AG04449 (cell line): ENCODE measurements around the gene PDE4B.

Experiments used
- CTCF ChIA-PET: fragments of 350-600 bp; formaldehyde crosslinking; extraction: SDS; loops from one replicate; lab custom pipeline; 2021; ENCODE audit warnings: antibody characterized with exemption; lab: Yijun Ruan, JAX
- POLR2A ChIA-PET: fragments of 400-600, 350-600 bp; formaldehyde crosslinking; extraction: SDS; loops from one replicate; lab custom pipeline; 2020; ENCODE audit warnings: antibody characterized with exemption, inconsistent platforms; lab: Yijun Ruan, JAX
- DNase-seq: peaks from one replicate; pipeline ENCODE4 v3.0.0-alpha.2; 2010; ENCODE audit warnings: low read depth, low spot score
- H3K4me3 ChIP-seq: 2 replicates; pipeline ENCODE4 v1.5.1; 2011; ENCODE audit warnings: low read depth, mild to moderate bottlenecking, control low read depth, low read length
- TF ChIP-seq, protein P1 (sequence below): IDR thresholded peaks from one replicate; pipeline ENCODE4 v1.5.1; 2011; ENCODE audit warnings: mild to moderate bottlenecking, moderate library complexity, low read length, control low read depth, inconsistent platforms; ENCODE audit not compliant: insufficient read depth; ENCODE audit errors: missing control alignments

Gene PDE4B

GRCh38 chr1:65795311-65795710 lies 2.6 kb downstream of the PDE4B start:
- CTCF ChIA-PET: interaction anchor here (1.5 kb wide), 1 partner anchor 12 kb away, joined by 3 read pairs; no protein-coding TSS in a partner anchor
- no peak overlapping the region for H3K4me3 ChIP-seq
- TF ChIP-seq, protein P1, sequence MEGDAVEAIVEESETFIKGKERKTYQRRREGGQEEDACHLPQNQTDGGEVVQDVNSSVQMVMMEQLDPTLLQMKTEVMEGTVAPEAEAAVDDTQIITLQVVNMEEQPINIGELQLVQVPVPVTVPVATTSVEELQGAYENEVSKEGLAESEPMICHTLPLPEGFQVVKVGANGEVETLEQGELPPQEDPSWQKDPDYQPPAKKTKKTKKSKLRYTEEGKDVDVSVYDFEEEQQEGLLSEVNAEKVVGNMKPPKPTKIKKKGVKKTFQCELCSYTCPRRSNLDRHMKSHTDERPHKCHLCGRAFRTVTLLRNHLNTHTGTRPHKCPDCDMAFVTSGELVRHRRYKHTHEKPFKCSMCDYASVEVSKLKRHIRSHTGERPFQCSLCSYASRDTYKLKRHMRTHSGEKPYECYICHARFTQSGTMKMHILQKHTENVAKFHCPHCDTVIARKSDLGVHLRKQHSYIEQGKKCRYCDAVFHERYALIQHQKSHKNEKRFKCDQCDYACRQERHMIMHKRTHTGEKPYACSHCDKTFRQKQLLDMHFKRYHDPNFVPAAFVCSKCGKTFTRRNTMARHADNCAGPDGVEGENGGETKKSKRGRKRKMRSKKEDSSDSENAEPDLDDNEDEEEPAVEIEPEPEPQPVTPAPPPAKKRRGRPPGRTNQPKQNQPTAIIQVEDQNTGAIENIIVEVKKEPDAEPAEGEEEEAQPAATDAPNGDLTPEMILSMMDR: no peak
- POLR2A ChIA-PET: no interaction called here
- DNase-seq: no peak

- DNase-seq: no peak
- CTCF ChIA-PET: no interaction called here
These were observed 6.9 kb downstream of the PDE4B start for GRCh38 chr1:65799601-65800000.

GRCh38 chr1:65804584-65804983 lies 11.9 kb downstream of the PDE4B start:
- TF ChIP-seq, protein P1: no peak
- ChIA-PET POLR2A (no interaction called here), CTCF (no interaction called here)
- H3K4me3 ChIP-seq: no peak overlapping the region
- DNase-seq: no peak

More at GRCh38 chr1:65799601-65800000, 6.9 kb downstream of the PDE4B start:
- POLR2A ChIA-PET: no interaction called here
- no peak overlapping the region for H3K4me3 ChIP-seq
- TF ChIP-seq, protein P1: no peak

DNA sequence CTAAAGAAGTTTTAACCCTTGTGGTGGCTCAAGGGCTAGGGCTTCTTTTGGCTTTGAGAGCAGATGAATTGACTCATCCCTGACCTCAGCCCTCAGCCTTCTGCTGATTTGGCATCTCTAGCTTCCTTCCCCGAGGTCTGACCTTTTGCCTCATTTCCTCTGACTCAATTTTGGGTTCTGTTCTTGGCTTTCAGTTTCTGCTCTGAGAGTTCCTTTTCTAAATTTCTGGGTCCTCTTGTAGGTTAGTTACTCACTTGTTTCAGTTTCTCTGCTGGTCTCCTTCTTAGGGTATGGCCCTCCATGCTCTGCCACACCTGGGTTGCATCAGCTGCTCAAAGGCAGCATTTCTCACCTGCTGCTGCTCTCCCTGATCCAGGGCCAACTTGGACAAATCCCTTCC lies 19.4 kb downstream of the PDE4B start:
- DNase-seq: no peak
- CTCF ChIA-PET: interaction anchor here (0.7 kb wide), 1 partner anchor 10 kb away, joined by 4 read pairs; no protein-coding TSS in a partner anchor
- POLR2A ChIA-PET: interaction anchor here (0.6 kb wide), 2 partner anchors 9 to 20 kb away, joined by 3 read pairs; no protein-coding TSS in a partner anchor
- H3K4me3 ChIP-seq: peak overlapping the region; percentile 40
- TF ChIP-seq, protein P1: no peak

DNA sequence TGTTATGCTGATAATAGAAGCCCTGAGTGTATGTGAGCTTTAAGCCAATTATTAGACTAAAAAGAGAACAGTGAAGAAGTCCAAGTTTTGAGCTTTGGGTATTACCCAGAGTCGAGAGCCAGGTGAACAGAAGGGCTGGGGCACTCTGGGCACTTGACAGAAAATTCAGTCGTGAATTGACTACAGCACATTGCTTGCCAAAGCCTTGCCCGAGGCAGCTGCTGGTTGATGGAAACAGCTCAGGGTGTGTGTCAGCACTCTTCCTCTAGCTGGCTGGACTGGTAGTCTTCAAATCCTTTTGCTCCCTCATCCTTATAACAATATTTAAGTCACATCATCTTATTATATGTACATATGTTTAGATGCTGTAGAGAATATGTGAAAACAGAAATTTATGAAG lies 21.3 kb downstream of the PDE4B start:
- TF ChIP-seq, protein P1: no peak
- ChIA-PET POLR2A (interaction anchor here (0.6 kb wide), 1 partner anchor 12 kb away, joined by 4 read pairs; no protein-coding TSS in a partner anchor), CTCF (no interaction called here)
- no peak overlapping the region for H3K4me3 ChIP-seq
- DNase-seq: no peak

DNA sequence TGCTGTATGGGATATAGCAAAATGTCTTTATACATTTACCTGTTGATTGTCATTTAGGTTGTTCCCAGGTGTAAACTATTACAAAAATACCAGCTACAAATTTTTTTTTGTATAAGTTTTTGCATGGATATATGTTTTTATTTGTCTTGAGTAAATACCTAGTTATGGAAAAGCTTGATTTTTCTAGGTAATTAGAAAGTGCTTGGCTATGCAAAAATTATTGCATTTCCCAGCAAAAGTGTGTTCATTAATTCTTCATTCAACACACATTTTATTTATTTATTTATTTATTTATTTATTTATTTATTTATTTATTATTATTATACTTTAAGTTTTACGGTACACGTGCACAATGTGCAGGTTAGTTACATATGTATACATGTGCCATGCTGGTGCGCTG lies 22.1 kb downstream of the PDE4B start:
- TF ChIP-seq, protein P1: no peak
- no peak for DNase-seq
- no peak overlapping the region for H3K4me3 ChIP-seq
- CTCF ChIA-PET: no interaction called here
- POLR2A ChIA-PET: no interaction called here
